ENCODE results near the gene ADGRA1. TPM values are rescaled to one million over a fixed set of nuclear protein-coding genes. Genes with fewer than 3 reads are reported as not detected.

The ADGRA1 gene
- total and polyA plus RNA-seq, 7 donors, result 0.05 to 0.84 (median 0.08) TPM; not detected in 2

DNA sequence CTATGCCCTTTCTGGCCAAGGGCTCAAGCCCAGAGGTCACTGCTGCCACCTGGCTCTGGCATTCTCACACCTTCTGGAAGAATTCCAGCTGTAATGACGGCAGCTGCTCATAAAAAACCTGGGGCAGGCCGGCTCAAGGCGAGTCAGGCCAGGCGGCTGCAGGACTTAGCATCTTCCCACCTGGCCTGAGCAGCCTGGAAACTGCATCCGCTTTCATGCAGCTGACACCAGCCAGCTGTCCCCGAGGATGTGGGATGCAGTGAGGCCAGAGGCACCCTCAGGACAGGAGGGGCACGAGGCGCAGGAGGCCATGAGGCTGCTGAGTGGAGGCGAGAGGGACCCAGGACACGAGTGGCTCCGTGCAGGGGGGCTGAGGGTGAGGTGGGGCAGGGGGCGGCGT lies 47.5 kb upstream of the ADGRA1 start:
- DNase-seq (no peak), ATAC-seq (no peak)
- TF ChIP-seq, protein P1, sequence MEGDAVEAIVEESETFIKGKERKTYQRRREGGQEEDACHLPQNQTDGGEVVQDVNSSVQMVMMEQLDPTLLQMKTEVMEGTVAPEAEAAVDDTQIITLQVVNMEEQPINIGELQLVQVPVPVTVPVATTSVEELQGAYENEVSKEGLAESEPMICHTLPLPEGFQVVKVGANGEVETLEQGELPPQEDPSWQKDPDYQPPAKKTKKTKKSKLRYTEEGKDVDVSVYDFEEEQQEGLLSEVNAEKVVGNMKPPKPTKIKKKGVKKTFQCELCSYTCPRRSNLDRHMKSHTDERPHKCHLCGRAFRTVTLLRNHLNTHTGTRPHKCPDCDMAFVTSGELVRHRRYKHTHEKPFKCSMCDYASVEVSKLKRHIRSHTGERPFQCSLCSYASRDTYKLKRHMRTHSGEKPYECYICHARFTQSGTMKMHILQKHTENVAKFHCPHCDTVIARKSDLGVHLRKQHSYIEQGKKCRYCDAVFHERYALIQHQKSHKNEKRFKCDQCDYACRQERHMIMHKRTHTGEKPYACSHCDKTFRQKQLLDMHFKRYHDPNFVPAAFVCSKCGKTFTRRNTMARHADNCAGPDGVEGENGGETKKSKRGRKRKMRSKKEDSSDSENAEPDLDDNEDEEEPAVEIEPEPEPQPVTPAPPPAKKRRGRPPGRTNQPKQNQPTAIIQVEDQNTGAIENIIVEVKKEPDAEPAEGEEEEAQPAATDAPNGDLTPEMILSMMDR (IDR thresholded peaks at IDR 0.05), result no peak
- intact Hi-C loops (cut with DNase I), result no loop called here
- WGBS, 3 donors, result 23 to 43% (median 40%) methylated on average over 9 to 13 of the region's 13 CpGs
- Histone ChIP-seq H3K36me3 (ENCODE audit: insufficient read depth in 1 of 2, low read depth in 1 of 2) (no peaks in the 10 kb centered on the region), H3K4me3 (no peak overlapping the region), H3K9me3 (no peaks in the 10 kb centered on the region), H3K4me1 (no peaks in the 10 kb centered on the region), H3K27ac (no peak overlapping the region), H3K27me3 (ENCODE audit: insufficient read depth in 3 of 3, low read length in 2 of 3) (peaks cover 0 to 61% (median 22%) of the 10 kb centered on the region in 3 donors)

DNA sequence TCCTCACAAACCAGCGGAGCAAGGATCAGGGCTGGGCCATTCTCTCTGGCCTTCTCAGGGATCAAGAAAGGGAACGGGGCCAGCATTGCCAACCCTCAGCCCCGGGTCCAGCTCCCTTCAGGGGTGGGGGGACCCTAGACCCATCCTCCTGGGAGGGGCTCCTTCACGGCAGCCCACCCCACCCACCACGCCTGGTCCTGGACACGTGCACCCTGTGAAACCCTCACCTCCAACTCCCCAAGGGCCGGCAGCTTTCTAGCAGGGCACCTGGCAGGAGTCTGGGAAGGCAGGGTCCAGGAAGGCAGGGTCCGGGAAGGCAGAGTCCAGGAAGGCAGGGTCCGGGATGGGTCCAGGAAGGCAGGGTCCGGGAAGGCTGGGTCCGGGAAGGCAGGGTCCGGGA lies 46.6 kb upstream of the ADGRA1 start:
- no peak for DNase-seq
- WGBS, 3 donors, result 74 to 81% (median 81%) methylated on average over 10 to 12 of the region's 12 CpGs
- peaks cover 0 to 59% (median 21%) of the 10 kb centered on the region in 3 donors for H3K27me3 ChIP-seq (ENCODE audit: insufficient read depth in 3 of 3, low read length in 2 of 3)
- no peak overlapping the region for H3K27ac ChIP-seq
- intact Hi-C loops (cut with DNase I), result no loop called here
- no peaks in the 10 kb centered on the region for H3K4me1 ChIP-seq
- TF ChIP-seq, protein P1 (IDR thresholded peaks at IDR 0.05), result no peak
- H3K9me3 ChIP-seq, result no peaks in the 10 kb centered on the region
- no peak for ATAC-seq
- H3K36me3 ChIP-seq (ENCODE audit: insufficient read depth in 1 of 2, low read depth in 1 of 2), result no peaks in the 10 kb centered on the region
- H3K4me3 ChIP-seq, result no peak overlapping the region

DNA sequence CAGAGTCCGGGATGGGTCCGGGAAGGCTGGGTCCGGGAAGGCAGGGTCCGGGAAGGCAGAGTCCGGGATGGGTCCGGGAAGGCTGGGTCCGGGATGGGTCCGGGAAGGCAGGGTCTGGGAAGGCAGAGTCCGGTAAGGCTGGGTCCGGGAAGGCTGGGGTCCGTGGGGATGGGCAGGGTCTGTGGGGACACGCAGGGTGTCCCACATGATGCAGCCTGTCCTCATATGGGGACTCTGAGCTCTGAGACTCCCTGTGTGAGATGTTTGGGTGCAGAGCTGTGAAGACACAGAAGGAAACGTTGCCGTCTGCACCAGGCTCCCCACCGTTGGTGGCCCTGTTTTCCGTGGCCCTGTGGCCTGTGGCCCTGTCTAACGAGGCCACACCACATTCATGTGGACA lies 45.7 kb upstream of the ADGRA1 start:
- DNase-seq (no peak), ATAC-seq (no peak)
- Histone ChIP-seq H3K9me3 (no peaks in the 10 kb centered on the region), H3K36me3 (ENCODE audit: insufficient read depth in 1 of 2, low read depth in 1 of 2) (no peaks in the 10 kb centered on the region), H3K4me3 (no peak overlapping the region), H3K27ac (no peak overlapping the region), H3K27me3 (ENCODE audit: insufficient read depth in 3 of 3, low read length in 2 of 3) (peaks cover 0 to 57% (median 21%) of the 10 kb centered on the region in 3 donors), H3K4me1 (no peaks in the 10 kb centered on the region)
- TF ChIP-seq, protein P1 (IDR thresholded peaks at IDR 0.05), result no peak
- WGBS, 3 donors, result 85 to 87% (median 85%) methylated on average over 14 to 17 of the region's 17 CpGs
- intact Hi-C loops (cut with DNase I), result no loop called here

DNA sequence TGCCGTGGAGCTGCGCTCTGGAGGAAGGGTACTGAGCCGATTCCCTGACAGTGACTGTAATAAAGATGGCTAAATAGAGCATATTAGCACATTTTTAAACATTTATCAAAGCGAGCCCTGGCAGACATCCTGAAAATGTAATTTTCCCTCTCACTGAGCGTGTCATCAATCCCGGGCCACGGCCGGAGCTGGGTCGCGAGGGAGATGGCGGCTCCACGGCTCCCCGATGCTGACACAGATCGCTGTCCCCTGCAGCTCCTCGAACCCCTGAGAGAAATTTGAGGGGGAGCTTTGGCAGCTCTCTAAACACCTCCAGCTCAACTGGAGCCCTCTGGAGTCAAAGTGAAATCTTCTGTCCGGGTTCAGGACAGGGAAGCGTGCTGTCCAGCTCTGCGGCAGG lies 44.9 kb upstream of the ADGRA1 start:
- H3K27me3 ChIP-seq (ENCODE audit: insufficient read depth in 3 of 3, low read length in 2 of 3), result peaks cover 0 to 60% (median 21%) of the 10 kb centered on the region in 3 donors

More for the DNA sequence above, 44.9 kb upstream of the ADGRA1 start:
- Histone ChIP-seq H3K27ac (no peak overlapping the region), H3K9me3 (no peaks in the 10 kb centered on the region), H3K36me3 (ENCODE audit: insufficient read depth in 1 of 2, low read depth in 1 of 2) (no peaks in the 10 kb centered on the region), H3K4me3 (no peak overlapping the region), H3K4me1 (no peaks in the 10 kb centered on the region)
- intact Hi-C loops (cut with DNase I), result no loop called here
- ATAC-seq (no peak), DNase-seq (no peak)
- TF ChIP-seq, protein P1 (IDR thresholded peaks at IDR 0.05), result no peak
- WGBS, 3 donors, result 40 to 61% (median 46%) methylated on average over 18 of the region's 18 CpGs

Data from psoas muscle (tissue), 8 donors.